Endothelial cell of umbilical vein (primary cell): ENCODE results near the gene EDDM3A.
"Not testable (repeated sequence)": the region's sequence is repeated elsewhere in the genome, so short reads cannot be mapped to it uniquely, and the experiment has no call there.

Source experiments
- MYC ChIP-seq: IDR thresholded peaks from one replicate; pipeline ENCODE4 v1.6.1; 2011; ENCODE audit warnings: mild to moderate bottlenecking, low read depth, low read length
- TF ChIP-seq, protein P1 (sequence below): IDR thresholded peaks from 2 replicates; pipeline ENCODE4 v1.6.1; 2011; ENCODE audit not compliant: insufficient read depth, insufficient read length

GRCh38 chr14:20726121-20726520, 19.6 kb upstream of the EDDM3A start:
- not testable (repeated sequence) for TF ChIP-seq MYC
- TF ChIP-seq, protein P1, sequence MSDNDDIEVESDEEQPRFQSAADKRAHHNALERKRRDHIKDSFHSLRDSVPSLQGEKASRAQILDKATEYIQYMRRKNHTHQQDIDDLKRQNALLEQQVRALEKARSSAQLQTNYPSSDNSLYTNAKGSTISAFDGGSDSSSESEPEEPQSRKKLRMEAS, result not testable (repeated sequence)
